Karpas-422 (cell line): Measurements from ENCODE around the gene SSTR5. TPM values are rescaled to one million over a fixed set of nuclear protein-coding genes. Genes with fewer than 3 reads are reported as not detected.

Experiments used
- DNase-seq: peaks from one replicate; pipeline ENCODE4 v3.0.0-alpha.2; 2015
- H2AFZ ChIP-seq: fragments of 200-600 bp; sonication (generic); 2 replicates; pipeline ENCODE4 v1.6.1; 2014; ENCODE audit warnings: antibody characterized with exemption, low read length, mixed read lengths
- H3K27ac ChIP-seq: fragments of 200-600 bp; sonication (generic); 2 replicates; pipeline ENCODE4 v1.5.1; 2014; ENCODE audit warnings: mild to moderate bottlenecking, low read length, moderate library complexity
- H3K27me3 ChIP-seq: fragments of 200-600 bp; sonication (generic); 2 replicates; pipeline ENCODE4 v1.6.1; 2014; ENCODE audit warnings: low read length, mixed read lengths
- H3K36me3 ChIP-seq: fragments of 200-600 bp; sonication (generic); 2 replicates; pipeline ENCODE4 v1.6.1; 2014; ENCODE audit warnings: low read length, mixed read lengths; ENCODE audit not compliant: insufficient read depth
- H3K4me1 ChIP-seq: fragments of 200-600 bp; sonication (generic); 2 replicates; pipeline ENCODE4 v1.6.1; 2014; ENCODE audit warnings: mild to moderate bottlenecking, low read length, mixed read lengths
- H3K4me2 ChIP-seq: fragments of 200-600 bp; sonication (generic); 2 replicates; pipeline ENCODE4 v1.6.1; 2014; ENCODE audit warnings: low read length, low read depth, mild to moderate bottlenecking; ENCODE audit not compliant: poor library complexity, severe bottlenecking
- H3K4me3 ChIP-seq: fragments of 200-600 bp; sonication (generic); 2 replicates; pipeline ENCODE4 v1.5.1; 2014; ENCODE audit warnings: mild to moderate bottlenecking, antibody characterized with exemption, low read length, mixed read lengths
- H3K79me2 ChIP-seq: fragments of 200-600 bp; sonication (generic); 2 replicates; pipeline ENCODE4 v1.6.1; 2014; ENCODE audit warnings: mild to moderate bottlenecking, low read length, mixed read lengths
- H3K9ac ChIP-seq: fragments of 200-600 bp; sonication (generic); 2 replicates; pipeline ENCODE4 v1.6.0; 2014; ENCODE audit warnings: low read length
- H3K9me2 ChIP-seq: fragments of 200-600 bp; sonication (generic), shearing (Covaris generic); replicated peaks from 2 replicates; pipeline ENCODE4 v1.6.0; 2014; ENCODE audit warnings: mild to moderate bottlenecking, low read length, moderate library complexity; ENCODE audit not compliant: insufficient read depth
- H3K9me3 ChIP-seq: fragments of 300-700, 200-600 bp; sonication (generic); 2 replicates; pipeline ENCODE4 v1.6.1; 2014; ENCODE audit warnings: low read length, mixed read lengths
- H4K20me1 ChIP-seq: fragments of 200-600 bp; sonication (generic); 2 replicates; pipeline ENCODE4 v1.6.1; 2014; ENCODE audit warnings: mild to moderate bottlenecking, antibody characterized with exemption, low read length, low read depth; ENCODE audit not compliant: insufficient read depth
- total RNA-seq: library from RNA; depleted of rRNA; stranded (reverse); fragments of >200 nt; shearing (Covaris generic); gene quantifications from 2 replicates; pipeline ENCODE4 v1.2.3, GENCODE V29; 2014; ENCODE audit warnings: low replicate concordance; rRNA removed

The SSTR5 gene
- total RNA-seq, 1 experiment from 2014 or later = not detected

DNA sequence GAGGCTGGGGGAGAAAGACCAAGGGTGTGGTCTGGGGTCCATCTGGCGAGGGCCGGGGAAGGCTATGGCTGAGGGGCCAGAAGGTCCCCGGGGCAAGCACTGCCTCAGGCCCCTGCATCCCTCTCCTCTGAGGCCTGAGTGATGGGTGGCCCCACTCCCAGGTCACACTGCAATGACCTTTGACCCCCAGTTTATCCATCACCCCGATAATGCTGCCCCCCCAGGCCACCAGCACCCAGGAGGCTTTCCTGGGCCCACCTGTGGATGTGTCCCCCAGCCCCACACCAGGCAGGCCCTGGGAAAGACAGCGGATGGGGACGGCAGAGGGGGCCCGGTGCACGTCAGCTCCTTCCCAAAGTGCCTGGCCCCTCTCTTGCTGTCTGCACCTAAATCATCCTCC lies 57.8 kb downstream of the SSTR5 start:
- no peaks in the 10 kb centered on the region for H3K9me2 ChIP-seq
- H4K20me1 ChIP-seq = no peaks in the 10 kb centered on the region
- H3K36me3 ChIP-seq = no peaks in the 10 kb centered on the region
- no peak overlapping the region for H3K27ac ChIP-seq
- H3K9ac ChIP-seq = no peak overlapping the region
- H3K9me3 ChIP-seq = no peaks in the 10 kb centered on the region
- H2AFZ ChIP-seq = no peak overlapping the region
- no peaks in the 10 kb centered on the region for H3K79me2 ChIP-seq
- no peak for DNase-seq
- no peaks in the 10 kb centered on the region for H3K27me3 ChIP-seq
- no peaks in the 10 kb centered on the region for H3K4me1 ChIP-seq
- H3K4me2 ChIP-seq = no peak overlapping the region
- no peak overlapping the region for H3K4me3 ChIP-seq

Other genes starting within 250 kb of the SSTR5 start
- gene LMF1, start 101.8 kb upstream of the SSTR5 start, total RNA-seq = 12.2 and 16.7 TPM in 2 replicates
- gene SOX8, start 91.0 kb upstream of the SSTR5 start, total RNA-seq = not detected in 2 replicates
- not detected in 2 replicates for gene C1QTNF8, start 23.5 kb downstream of the SSTR5 start, total RNA-seq
- not detected in 2 replicates for gene CACNA1H, start 80.4 kb downstream of the SSTR5 start, total RNA-seq
- not detected in 2 replicates for gene TPSG1, start 152.5 kb downstream of the SSTR5 start, total RNA-seq
- not detected in 2 replicates for gene TPSB2, start 157.4 kb downstream of the SSTR5 start, total RNA-seq
- not detected in 2 replicates for gene TPSAB1, start 168.0 kb downstream of the SSTR5 start, total RNA-seq
- gene TPSD1, start 183.3 kb downstream of the SSTR5 start, total RNA-seq = not detected in 2 replicates
- 53.7 and 78.1 TPM in 2 replicates for gene UBE2I, start 236.9 kb downstream of the SSTR5 start, total RNA-seq